Measurements from ENCODE around the gene EBF3. TPM values are rescaled to one million over a fixed set of nuclear protein-coding genes. Genes with fewer than 3 reads are reported as not detected.

The EBF3 gene
- total RNA-seq, 1 donor from 2014 or later = not detected

GRCh38 chr10:129867631-129868179 lies 96.4 kb downstream of the EBF3 start:
- no peaks in the 10 kb centered on the region for H3K9me3 Mint-ChIP-seq (ENCODE audit: low read depth)
- DNase-seq (ENCODE audit: low spot score) = no peak
- no peaks in the 10 kb centered on the region for H3K36me3 Mint-ChIP-seq (ENCODE audit: low read depth)
- H3K27ac Mint-ChIP-seq (ENCODE audit: unreplicated experiment) = no peak overlapping the region
- no peak for TF ChIP-seq CTCF (IDR thresholded peaks at IDR 0.05)
- H3K4me1 Mint-ChIP-seq (ENCODE audit: low read depth) = no peaks in the 10 kb centered on the region
- H3K27me3 Mint-ChIP-seq (ENCODE audit: low read depth) = no peaks in the 10 kb centered on the region
- no peak overlapping the region for H3K4me3 Mint-ChIP-seq (ENCODE audit: unreplicated experiment)

GRCh38 chr10:129866894-129867293 lies 97.2 kb downstream of the EBF3 start:
- no peaks in the 10 kb centered on the region for H3K4me1 Mint-ChIP-seq (ENCODE audit: low read depth)
- H3K36me3 Mint-ChIP-seq (ENCODE audit: low read depth) = no peaks in the 10 kb centered on the region
- no peak for TF ChIP-seq CTCF (IDR thresholded peaks at IDR 0.05)
- no peak overlapping the region for H3K27ac Mint-ChIP-seq (ENCODE audit: unreplicated experiment)
- H3K27me3 Mint-ChIP-seq (ENCODE audit: low read depth) = no peaks in the 10 kb centered on the region
- no peak overlapping the region for H3K4me3 Mint-ChIP-seq (ENCODE audit: unreplicated experiment)
- no peak for DNase-seq (ENCODE audit: low spot score)
- peaks cover under 1% of the 10 kb centered on the region for H3K9me3 Mint-ChIP-seq (ENCODE audit: low read depth)

- no peak overlapping the region for H3K4me3 Mint-ChIP-seq (ENCODE audit: unreplicated experiment)
- H3K4me1 Mint-ChIP-seq (ENCODE audit: low read depth) = no peaks in the 10 kb centered on the region
- DNase-seq (ENCODE audit: low spot score) = no peak
- TF ChIP-seq CTCF (IDR thresholded peaks at IDR 0.05) = no peak
- H3K9me3 Mint-ChIP-seq (ENCODE audit: low read depth) = peaks cover 3% of the 10 kb centered on the region
- H3K36me3 Mint-ChIP-seq (ENCODE audit: low read depth) = no peaks in the 10 kb centered on the region
- H3K27me3 Mint-ChIP-seq (ENCODE audit: low read depth) = no peaks in the 10 kb centered on the region
- H3K27ac Mint-ChIP-seq (ENCODE audit: unreplicated experiment) = no peak overlapping the region
These were observed 98.1 kb downstream of the EBF3 start for GRCh38 chr10:129865960-129866359.

- DNase-seq (ENCODE audit: low spot score) = no peak
- H3K4me3 Mint-ChIP-seq (ENCODE audit: unreplicated experiment) = no peak overlapping the region
- no peaks in the 10 kb centered on the region for H3K36me3 Mint-ChIP-seq (ENCODE audit: low read depth)
- no peak for TF ChIP-seq CTCF (IDR thresholded peaks at IDR 0.05)
- H3K4me1 Mint-ChIP-seq (ENCODE audit: low read depth) = no peaks in the 10 kb centered on the region
- H3K27ac Mint-ChIP-seq (ENCODE audit: unreplicated experiment) = no peak overlapping the region
- peaks cover 3% of the 10 kb centered on the region for H3K9me3 Mint-ChIP-seq (ENCODE audit: low read depth)
- H3K27me3 Mint-ChIP-seq (ENCODE audit: low read depth) = no peaks in the 10 kb centered on the region
These were observed 98.7 kb downstream of the EBF3 start for GRCh38 chr10:129865413-129865812.

- no peak for DNase-seq (ENCODE audit: low spot score)
- Mint-ChIP-seq H3K36me3 (ENCODE audit: low read depth) (no peaks in the 10 kb centered on the region), H3K9me3 (ENCODE audit: low read depth) (peaks cover 3% of the 10 kb centered on the region), H3K4me3 (ENCODE audit: unreplicated experiment) (no peak overlapping the region), H3K4me1 (ENCODE audit: low read depth) (no peaks in the 10 kb centered on the region), H3K27ac (ENCODE audit: unreplicated experiment) (no peak overlapping the region), H3K27me3 (ENCODE audit: low read depth) (no peaks in the 10 kb centered on the region)
- TF ChIP-seq CTCF (IDR thresholded peaks at IDR 0.05) = no peak
These were observed 99.4 kb downstream of the EBF3 start for GRCh38 chr10:129864601-129865126.

All from chondrocyte (in vitro differentiated cells).